ENCODE measurements around the gene STON2.

Gene STON2

GRCh38 chr14:81295958-81296923, 103.9 kb downstream of the STON2 start:
- DNase-seq = no peak

GRCh38 chr14:81289516-81289915, 110.6 kb downstream of the STON2 start:
- no peak for DNase-seq

GRCh38 chr14:81286574-81287370, 113.4 kb downstream of the STON2 start:
- no peak for DNase-seq

GRCh38 chr14:81285245-81285644, 114.9 kb downstream of the STON2 start:
- no peak for DNase-seq

GRCh38 chr14:81281332-81281731, 118.8 kb downstream of the STON2 start:
- no peak for DNase-seq

- DNase-seq = no peak
Measured at GRCh38 chr14:81280136-81280791, 119.9 kb downstream of the STON2 start.

GRCh38 chr14:81277096-81277495, 123.0 kb downstream of the STON2 start:
- no peak for DNase-seq

GRCh38 chr14:81276073-81277069, 123.8 kb downstream of the STON2 start:
- no peak for DNase-seq

GRCh38 chr14:81275305-81276072, 124.6 kb downstream of the STON2 start:
- no peak for DNase-seq

- DNase-seq = no peak
Measured at GRCh38 chr14:81273961-81274575, 126.1 kb downstream of the STON2 start.

GRCh38 chr14:81273521-81273920, 126.6 kb downstream of the STON2 start:
- no peak for DNase-seq

GRCh38 chr14:81272317-81272716, 127.8 kb downstream of the STON2 start:
- no peak for DNase-seq

GRCh38 chr14:81269979-81270375, 130.1 kb downstream of the STON2 start:
- DNase-seq = no peak

GRCh38 chr14:81269100-81269978, 130.8 kb downstream of the STON2 start:
- DNase-seq = no peak

- no peak for DNase-seq
Measured at GRCh38 chr14:81268016-81268416, 132.1 kb downstream of the STON2 start.

- no peak for DNase-seq
Measured at GRCh38 chr14:81265636-81266169, 134.4 kb downstream of the STON2 start.

- no peak for DNase-seq
Measured at GRCh38 chr14:81264671-81265070, 135.5 kb downstream of the STON2 start.

- DNase-seq = no peak
Measured at GRCh38 chr14:81263777-81264410, 136.2 kb downstream of the STON2 start.

- no peak for DNase-seq
Measured at GRCh38 chr14:81261176-81261575, 138.9 kb downstream of the STON2 start.
